Activated naive CD4-positive, alpha-beta T cell treated with anti-CD3 and anti-CD28 coated beads for 36 hours (primary cell): ENCODE measurements around the gene GNAT2. TPM values are rescaled to one million over a fixed set of nuclear protein-coding genes. Genes with fewer than 3 reads are reported as not detected.
A peak's percentile ranks its signal among the peaks of the same experiment; 100 is the strongest.
"Not testable (repeated sequence)": the region's sequence is repeated elsewhere in the genome, so short reads cannot be mapped to it uniquely, and the experiment has no call there.

ENCODE experiments used
- CTCF ChIA-PET: fragments of 350-600 bp; sonication (Branson Sonifier 250); formaldehyde crosslinking; loops from one replicate; lab custom pipeline; 2021; ENCODE audit warnings: antibody characterized with exemption; lab: Charles Lee
- DNase-seq: peaks from one replicate; pipeline ENCODE4 v3.0.0-alpha.2; 2020
- H3K27ac Mint-ChIP-seq: one replicate; pipeline ENCODE4 v1.8.0; 2021; ENCODE audit warnings: mild to moderate bottlenecking, mixed read lengths
- H3K27me3 Mint-ChIP-seq: one replicate; pipeline ENCODE4 v1.8.0; 2021; ENCODE audit warnings: low read depth, mixed read lengths
- H3K36me3 Mint-ChIP-seq: one replicate; pipeline ENCODE4 v1.8.0; 2021; ENCODE audit warnings: low read depth, mixed read lengths
- H3K4me1 Mint-ChIP-seq: one replicate; pipeline ENCODE4 v1.8.0; 2021; ENCODE audit warnings: low read depth, mixed read lengths
- H3K4me3 Mint-ChIP-seq: one replicate; pipeline ENCODE4 v1.8.0; 2021; ENCODE audit warnings: mild to moderate bottlenecking, moderate library complexity, mixed read lengths
- H3K9me3 Mint-ChIP-seq: one replicate; pipeline ENCODE4 v1.8.0; 2021; ENCODE audit warnings: mixed read lengths
- intact Hi-C: fragments of 100-400 bp; cut with micrococcal nuclease; formaldehyde crosslinking; loops from one replicate; pipeline ENCODE4 v1.15.1; 2023
- total RNA-seq, 2 experiments: library from RNA; stranded (reverse); gene quantifications; one replicate each; pipeline ENCODE4 v1.2.3, GENCODE V29; 2021

Gene GNAT2
- total RNA-seq = under 1 TPM; 0.22 to 0.50 TPM

GRCh38 chr1:109619576-109620400 lies at the start of gene GNAT2, which contains the start of gene AMPD2:
GNAT2 (minus strand) TSS chr1:109619616; CDS start chr1:109612870, 6,746 bp downstream.
AMPD2 (plus strand) TSS chr1:109619837; CDS start chr1:109621176, 1,339 bp downstream.
- no peaks in the 10 kb centered on the region for H3K9me3 Mint-ChIP-seq
- CTCF ChIA-PET = interaction anchor here (0.6 to 2.5 kb wide), 7 partner anchors 10 to 88 kb away, joined by 3 to 15 read pairs (median 6); no protein-coding TSS in a partner anchor
- DNase-seq = peak; percentile 79
- H3K27ac Mint-ChIP-seq = peak within 1 kb of the TSS; percentile 91
- H3K4me3 Mint-ChIP-seq = peak within 1 kb of the TSS; percentile 93
- peaks cover 1% of the 10 kb centered on the region for H3K36me3 Mint-ChIP-seq
- H3K4me1 Mint-ChIP-seq = peaks cover 60% of the 10 kb centered on the region
- H3K27me3 Mint-ChIP-seq = no peaks in the 10 kb centered on the region
- intact Hi-C loops = loop anchor here (1.0 to 5.0 kb wide), 6 partner anchors 24 to 718 kb away; partner anchors contain the start of genes ATXN7L2, GNAI3, RBM15 and SARS1

- DNase-seq = no peak
- Mint-ChIP-seq H3K4me3 (peak overlapping the region; percentile 68), H3K4me1 (peaks cover 17% of the 10 kb centered on the region), H3K27ac (no peak overlapping the region), H3K9me3 (no peaks in the 10 kb centered on the region), H3K36me3 (no peaks in the 10 kb centered on the region), H3K27me3 (no peaks in the 10 kb centered on the region)
- intact Hi-C loops = no loop called here
- CTCF ChIA-PET = interaction anchor here (1.0 to 1.3 kb wide), 2 partner anchors 12 to 28 kb away, joined by 3 read pairs; partner anchors contain the start of gene GSTM4
Measured at GRCh38 chr1:109668123-109668775, 48.8 kb upstream of the GNAT2 start.

GRCh38 chr1:109667452-109668122 lies 48.2 kb upstream of the GNAT2 start, which contains the start of gene GSTM2:
GSTM2 (plus strand) TSS chr1:109668057; CDS start chr1:109668116, 59 bp downstream.
- H3K27ac Mint-ChIP-seq = no peak within 1 kb of the TSS

GRCh38 chr1:109664671-109665070 lies 45.3 kb upstream of the GNAT2 start:
- H3K27me3 Mint-ChIP-seq = no peaks in the 10 kb centered on the region
- H3K36me3 Mint-ChIP-seq = no peaks in the 10 kb centered on the region
- DNase-seq = no peak
- intact Hi-C loops = no loop called here
- H3K4me1 Mint-ChIP-seq = peaks cover 15% of the 10 kb centered on the region
- CTCF ChIA-PET = no interaction called here
- no peaks in the 10 kb centered on the region for H3K9me3 Mint-ChIP-seq
- no peak overlapping the region for H3K27ac Mint-ChIP-seq
- no peak overlapping the region for H3K4me3 Mint-ChIP-seq

More at GRCh38 chr1:109667452-109668122, 48.2 kb upstream of the GNAT2 start, which contains the start of gene GSTM2:
- Mint-ChIP-seq H3K36me3 (no peaks in the 10 kb centered on the region), H3K27me3 (no peaks in the 10 kb centered on the region), H3K4me3 (peak within 1 kb of the TSS; percentile 68), H3K9me3 (no peaks in the 10 kb centered on the region), H3K4me1 (peaks cover 17% of the 10 kb centered on the region)
- intact Hi-C loops = no loop called here
- peak; percentile 92 for DNase-seq
- CTCF ChIA-PET = interaction anchor here (1.0 to 1.3 kb wide), 2 partner anchors 12 to 27 kb away, joined by 3 read pairs; partner anchors contain the start of gene GSTM4

- no peak overlapping the region for H3K27ac Mint-ChIP-seq
- peaks cover 3% of the 10 kb centered on the region for H3K4me1 Mint-ChIP-seq
- H3K27me3 Mint-ChIP-seq = no peaks in the 10 kb centered on the region
- no peaks in the 10 kb centered on the region for H3K9me3 Mint-ChIP-seq
- CTCF ChIA-PET = interaction anchor here (1.3 to 3.6 kb wide), 2 partner anchors 10 to 22 kb away, joined by 3 to 20 read pairs; no protein-coding TSS in a partner anchor
- no peak for DNase-seq
- no peaks in the 10 kb centered on the region for H3K36me3 Mint-ChIP-seq
- intact Hi-C loops = no loop called here
- H3K4me3 Mint-ChIP-seq = no peak overlapping the region
Measured at GRCh38 chr1:109661391-109661790, 42.0 kb upstream of the GNAT2 start.

- H3K9me3 Mint-ChIP-seq, H3K4me3 Mint-ChIP-seq, H3K4me1 Mint-ChIP-seq, DNase-seq, H3K27ac Mint-ChIP-seq, intact Hi-C loops, H3K36me3 Mint-ChIP-seq, H3K27me3 Mint-ChIP-seq: not testable (repeated sequence)
- CTCF ChIA-PET = interaction anchor here (3.6 kb wide), 1 partner anchor 21 kb away, joined by 20 read pairs; no protein-coding TSS in a partner anchor
Measured at GRCh38 chr1:109660691-109661026, 41.2 kb upstream of the GNAT2 start.

GRCh38 chr1:109659997-109660690 lies 40.7 kb upstream of the GNAT2 start:
- CTCF ChIA-PET = interaction anchor here (1.0 to 3.6 kb wide), 2 partner anchors 20 to 325 kb away, joined by 3 to 20 read pairs; partner anchors contain the start of gene AHCYL1
- Mint-ChIP-seq H3K27me3 (no peaks in the 10 kb centered on the region), H3K27ac (no peak overlapping the region), H3K9me3 (no peaks in the 10 kb centered on the region), H3K4me1 (peaks cover 10% of the 10 kb centered on the region), H3K4me3 (no peak overlapping the region), H3K36me3 (no peaks in the 10 kb centered on the region)
- intact Hi-C loops = no loop called here
- no peak for DNase-seq

- DNase-seq = no peak
- intact Hi-C loops = no loop called here
- H3K27ac Mint-ChIP-seq = no peak overlapping the region
- CTCF ChIA-PET = interaction anchor here (3.6 kb wide), 1 partner anchor 19 kb away, joined by 20 read pairs; no protein-coding TSS in a partner anchor
- peaks cover 7% of the 10 kb centered on the region for H3K27me3 Mint-ChIP-seq
- H3K36me3 Mint-ChIP-seq = no peaks in the 10 kb centered on the region
- no peaks in the 10 kb centered on the region for H3K9me3 Mint-ChIP-seq
- peaks cover 15% of the 10 kb centered on the region for H3K4me1 Mint-ChIP-seq
- no peak overlapping the region for H3K4me3 Mint-ChIP-seq
Measured at GRCh38 chr1:109659145-109659544, 39.7 kb upstream of the GNAT2 start.

- Mint-ChIP-seq H3K27ac (no peak overlapping the region), H3K36me3 (no peaks in the 10 kb centered on the region), H3K4me3 (no peak overlapping the region), H3K4me1 (peaks cover 15% of the 10 kb centered on the region), H3K9me3 (no peaks in the 10 kb centered on the region), H3K27me3 (peaks cover 7% of the 10 kb centered on the region)
- DNase-seq = no peak
- intact Hi-C loops = no loop called here
- CTCF ChIA-PET = interaction anchor here (4.5 kb wide), 1 partner anchor 18 kb away, joined by 27 read pairs; no protein-coding TSS in a partner anchor
Measured at GRCh38 chr1:109658533-109659042, 39.2 kb upstream of the GNAT2 start.

- DNase-seq = no peak
- intact Hi-C loops = no loop called here
Measured at GRCh38 chr1:109657970-109658369, 38.6 kb upstream of the GNAT2 start.

GRCh38 chr1:109657395-109657794 lies 38.0 kb upstream of the GNAT2 start:
- DNase-seq = no peak
- intact Hi-C loops = no loop called here
- CTCF ChIA-PET = interaction anchor here (0.6 to 4.5 kb wide), 3 partner anchors 17 to 391 kb away, joined by 4 to 27 read pairs (median 6); no protein-coding TSS in a partner anchor
- Mint-ChIP-seq H3K27me3 (peaks cover 7% of the 10 kb centered on the region), H3K27ac (no peak overlapping the region), H3K9me3 (no peaks in the 10 kb centered on the region), H3K36me3 (no peaks in the 10 kb centered on the region), H3K4me1 (peaks cover 15% of the 10 kb centered on the region), H3K4me3 (peak overlapping the region; percentile 26)

More at GRCh38 chr1:109657970-109658369, 38.6 kb upstream of the GNAT2 start:
- Mint-ChIP-seq H3K9me3 (no peaks in the 10 kb centered on the region), H3K36me3 (no peaks in the 10 kb centered on the region), H3K27me3 (peaks cover 7% of the 10 kb centered on the region), H3K4me1 (peaks cover 15% of the 10 kb centered on the region), H3K4me3 (no peak overlapping the region), H3K27ac (no peak overlapping the region)
- CTCF ChIA-PET = interaction anchor here (4.5 kb wide), 1 partner anchor 18 kb away, joined by 27 read pairs; no protein-coding TSS in a partner anchor
